HG03442 (cell line): ENCODE measurements around the gene AHCY.
"Not testable (repeated sequence)": the region's sequence is repeated elsewhere in the genome, so short reads cannot be mapped to it uniquely, and the experiment has no call there.

Source experiments
- ATAC-seq: cut with Tn5 transposase; IDR thresholded peaks from one replicate; pipeline ENCODE4 v1.9.1; 2021; ENCODE audit warnings: mild to moderate bottlenecking, moderate library complexity; ENCODE audit not compliant: unreplicated experiment

Gene AHCY

GRCh38 chr20:34299556-34300255 is 3.4 kb downstream of the AHCY start:
- ATAC-seq, result no peak

- not testable (repeated sequence) for ATAC-seq
Measured at GRCh38 chr20:34298294-34298784, 4.8 kb downstream of the AHCY start.

GRCh38 chr20:34296468-34296867 is 6.7 kb downstream of the AHCY start:
- ATAC-seq, result no peak

GRCh38 chr20:34295284-34295683 is 7.9 kb downstream of the AHCY start:
- ATAC-seq, result no peak

GRCh38 chr20:34294563-34294962 is 8.6 kb downstream of the AHCY start:
- ATAC-seq, result no peak

GRCh38 chr20:34293589-34293988 is 9.6 kb downstream of the AHCY start:
- ATAC-seq, result no peak

- no peak for ATAC-seq
Measured at GRCh38 chr20:34293119-34293518, 10.0 kb downstream of the AHCY start.

- ATAC-seq, result no peak
Measured at GRCh38 chr20:34292496-34292895, 10.7 kb downstream of the AHCY start.

GRCh38 chr20:34290471-34290870 is 12.7 kb downstream of the AHCY start:
- ATAC-seq, result no peak

- ATAC-seq, result not testable (repeated sequence)
Measured at GRCh38 chr20:34287500-34287899, 15.7 kb downstream of the AHCY start.

- ATAC-seq, result no peak
Measured at GRCh38 chr20:34285450-34285849, 17.7 kb downstream of the AHCY start.

- no peak for ATAC-seq
Measured at GRCh38 chr20:34283844-34284243, 19.3 kb downstream of the AHCY start.

GRCh38 chr20:34282041-34282440 is 21.1 kb downstream of the AHCY start:
- ATAC-seq, result no peak

GRCh38 chr20:34281177-34281576 is 22.0 kb downstream of the AHCY start:
- no peak for ATAC-seq

GRCh38 chr20:34274694-34275093 is 28.5 kb downstream of the AHCY start:
- ATAC-seq, result no peak

- ATAC-seq, result no peak
Measured at GRCh38 chr20:34271956-34272355, 31.2 kb downstream of the AHCY start.

GRCh38 chr20:34269996-34270627 is 33.0 kb downstream of the AHCY start:
- no peak for ATAC-seq

GRCh38 chr20:34268851-34269636 is 34.1 kb downstream of the AHCY start:
- ATAC-seq, result no peak

GRCh38 chr20:34268145-34268544 is 35.0 kb downstream of the AHCY start:
- ATAC-seq, result no peak

- no peak for ATAC-seq
Measured at GRCh38 chr20:34264141-34264540, 39.0 kb downstream of the AHCY start.

GRCh38 chr20:34263468-34263867 is 39.7 kb downstream of the AHCY start:
- ATAC-seq, result not testable (repeated sequence)
